HG03354 (cell line): ENCODE measurements around the gene UMODL1.

Source experiments
- ATAC-seq: cut with Tn5 transposase; IDR thresholded peaks from one replicate; pipeline ENCODE4 v1.9.1; 2021; ENCODE audit warnings: mild to moderate bottlenecking; ENCODE audit not compliant: unreplicated experiment, poor library complexity, severe bottlenecking

The UMODL1 gene

DNA sequence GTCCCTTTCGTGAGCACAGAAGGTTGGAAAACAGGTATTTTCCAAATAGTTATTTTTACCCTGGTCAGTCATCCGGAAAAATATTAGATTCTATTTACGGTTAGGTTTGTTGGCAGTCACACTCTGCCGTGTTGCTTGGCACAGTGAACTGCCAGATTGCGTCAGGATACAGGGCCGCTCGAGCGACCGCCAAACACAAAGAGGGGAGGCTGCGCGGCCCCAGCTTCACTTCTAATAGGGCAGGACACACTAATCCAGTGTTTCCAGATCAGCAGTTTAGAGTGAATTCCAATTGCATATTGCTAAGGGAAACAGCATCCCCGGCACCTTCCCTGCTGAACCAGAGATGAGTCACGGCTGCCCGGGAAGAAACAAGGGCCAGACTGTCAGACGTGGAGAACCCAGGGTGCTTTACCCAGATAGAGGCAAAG, 22.9 kb downstream of the UMODL1 start:
- ATAC-seq: no peak

- no peak for ATAC-seq
These were observed 23.7 kb downstream of the UMODL1 start for GRCh38 chr21:42094811-42095210.

GRCh38 chr21:42095581-42095980, 24.5 kb downstream of the UMODL1 start:
- ATAC-seq: no peak

DNA sequence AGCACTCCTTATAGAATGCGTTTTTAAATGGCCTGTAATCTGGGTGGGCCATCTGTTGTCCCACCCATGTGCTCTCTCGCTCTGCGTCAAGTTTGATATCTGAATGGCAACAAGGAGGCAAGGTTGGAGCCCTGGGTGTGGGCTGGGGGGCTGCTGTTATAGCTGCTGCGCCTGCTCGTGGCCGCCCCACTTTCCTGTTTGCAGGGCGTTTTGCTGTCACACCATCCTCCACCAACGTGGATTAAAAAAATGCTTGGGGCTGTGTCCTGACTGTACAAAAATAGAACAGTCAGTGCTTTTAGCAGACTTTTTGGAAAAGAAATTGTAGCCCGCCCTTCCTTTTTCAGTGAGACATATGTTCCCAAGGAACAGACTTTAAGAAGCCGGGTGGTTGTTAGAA, 25.4 kb downstream of the UMODL1 start:
- ATAC-seq: no peak

GRCh38 chr21:42097274-42097673, 26.2 kb downstream of the UMODL1 start:
- no peak for ATAC-seq

- ATAC-seq: no peak
These were observed 26.8 kb downstream of the UMODL1 start for GRCh38 chr21:42097860-42098454.

DNA sequence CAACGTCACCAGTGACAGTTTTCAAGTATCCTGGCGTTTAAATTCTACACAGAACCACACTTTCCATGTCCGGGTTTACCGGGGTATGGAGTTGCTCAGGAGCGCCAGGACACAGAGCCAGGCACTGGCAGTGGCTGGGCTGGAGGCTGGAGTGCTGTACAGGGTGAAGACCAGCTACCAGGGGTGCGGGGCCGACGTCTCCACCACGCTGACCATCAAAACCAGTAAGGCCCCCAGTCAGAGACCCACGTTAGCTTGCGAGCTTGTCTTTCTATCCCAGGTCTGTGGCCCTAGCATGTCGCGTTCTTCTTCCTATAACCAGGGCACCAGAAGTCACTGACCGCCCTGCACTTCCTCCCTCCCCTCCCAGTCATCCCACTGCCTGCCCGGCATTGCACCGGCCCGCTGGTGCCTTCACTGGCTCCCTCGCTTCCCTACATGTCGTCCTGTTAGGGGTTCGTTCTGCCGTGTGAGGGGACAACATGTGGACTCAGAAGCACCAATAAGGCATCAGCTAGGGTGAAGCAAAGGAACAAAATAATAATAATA, 27.9 kb downstream of the UMODL1 start:
- ATAC-seq: no peak

- ATAC-seq: no peak
These were observed 30.1 kb downstream of the UMODL1 start for GRCh38 chr21:42101246-42101645.

DNA sequence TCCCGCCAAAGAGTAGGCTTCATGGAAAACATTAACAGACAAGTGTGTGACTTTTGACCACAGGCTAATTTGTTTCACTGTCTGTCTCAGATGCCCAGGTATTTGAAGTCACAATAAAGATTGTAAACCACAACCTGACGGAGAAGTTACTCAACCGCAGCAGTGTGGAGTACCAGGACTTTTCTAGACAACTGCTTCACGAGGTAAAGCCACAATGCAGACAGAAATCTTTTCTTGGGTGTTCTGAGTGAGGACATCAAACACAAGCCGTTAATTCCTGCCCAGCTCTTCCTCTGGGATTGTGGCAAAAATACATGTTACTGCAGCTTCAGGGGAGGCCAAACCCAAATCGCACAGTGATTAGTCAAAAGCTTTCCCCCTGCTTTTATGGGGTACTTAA, 31.0 kb downstream of the UMODL1 start:
- no peak for ATAC-seq

- no peak for ATAC-seq
These were observed 31.4 kb downstream of the UMODL1 start for GRCh38 chr21:42102526-42102925.

GRCh38 chr21:42102991-42103390, 31.9 kb downstream of the UMODL1 start:
- ATAC-seq: no peak

GRCh38 chr21:42103843-42104242, 32.7 kb downstream of the UMODL1 start:
- no peak for ATAC-seq

- ATAC-seq: no peak
These were observed 34.6 kb downstream of the UMODL1 start for GRCh38 chr21:42105476-42106315.

DNA sequence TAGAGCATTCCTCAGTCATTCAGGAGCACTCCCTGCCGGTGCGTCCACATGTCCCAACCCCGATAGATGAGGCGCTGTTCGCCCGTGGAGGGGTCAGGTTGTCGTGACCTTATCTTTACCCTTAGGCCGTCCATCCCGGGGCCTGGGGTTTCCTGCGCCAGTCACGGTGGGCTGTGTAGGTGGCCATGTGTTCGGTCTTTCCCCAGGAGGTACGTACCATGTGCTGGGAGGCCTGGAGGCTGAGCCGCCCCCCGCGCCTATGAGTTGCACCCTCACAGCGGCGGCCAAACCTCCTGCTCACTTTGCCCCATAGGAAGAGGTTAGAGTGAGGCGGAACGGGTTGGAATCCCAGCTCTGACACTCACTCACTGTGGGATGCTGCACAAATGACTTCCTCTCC, 35.3 kb downstream of the UMODL1 start:
- ATAC-seq: no peak

- ATAC-seq: peak; percentile 9
These were observed 36.2 kb downstream of the UMODL1 start for GRCh38 chr21:42107177-42107880.

GRCh38 chr21:42107881-42108553, 36.9 kb downstream of the UMODL1 start:
- ATAC-seq: peak; percentile 72

DNA sequence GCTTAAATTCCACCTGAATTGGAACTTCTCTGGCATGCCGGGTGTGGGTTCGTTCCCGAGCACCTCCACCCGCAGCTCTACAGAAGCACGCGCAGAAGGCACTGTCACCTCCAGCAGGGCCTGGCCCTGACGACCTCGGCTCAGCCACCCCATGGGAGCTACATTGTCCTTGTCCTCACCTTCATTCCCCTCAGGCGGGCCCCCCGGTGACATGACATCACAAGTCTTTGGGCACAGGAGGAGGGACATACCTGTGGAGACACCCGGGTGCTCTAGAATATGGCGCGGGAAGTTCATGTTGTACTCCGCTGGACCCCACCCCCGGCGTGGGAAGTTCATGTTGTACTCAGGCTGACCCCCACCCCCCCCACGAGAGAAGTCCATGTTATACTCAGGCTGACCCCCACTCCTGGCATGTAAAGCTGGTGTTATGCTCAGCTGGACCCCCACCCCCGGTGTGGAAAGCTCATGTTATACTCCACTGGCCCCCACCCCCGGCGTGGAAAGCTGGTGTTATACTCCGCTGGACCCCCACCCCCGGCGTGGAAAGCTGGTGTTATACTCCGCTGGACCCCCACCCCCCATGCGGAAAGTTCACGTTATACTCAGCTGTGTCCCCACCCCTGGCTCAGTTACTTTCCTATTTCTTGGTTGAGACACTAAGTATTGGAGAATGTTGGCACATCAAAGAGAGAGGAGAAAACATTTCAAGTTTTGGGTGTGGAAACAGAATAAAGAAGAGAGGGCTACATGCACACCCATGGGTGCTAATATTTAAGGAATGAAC, 37.6 kb downstream of the UMODL1 start:
- ATAC-seq: peak; percentile 21

DNA sequence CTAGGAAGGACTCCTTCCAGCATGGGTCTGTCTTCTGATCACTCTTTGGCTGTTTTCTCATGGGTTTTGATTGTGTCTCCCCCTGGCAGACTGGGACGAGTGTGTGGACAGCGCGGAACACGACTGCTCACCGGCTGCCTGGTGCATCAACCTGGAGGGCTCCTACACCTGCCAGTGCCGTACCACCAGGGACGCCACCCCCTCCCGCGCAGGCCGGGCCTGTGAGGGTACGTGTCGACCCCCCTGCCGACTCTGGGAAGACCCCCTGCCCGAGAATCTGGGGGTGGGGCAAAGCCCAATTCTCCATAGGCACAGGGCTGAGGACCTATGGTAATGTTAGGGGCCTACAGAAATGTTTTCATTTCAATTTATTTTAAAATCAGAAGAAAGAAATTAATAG, 38.4 kb downstream of the UMODL1 start:
- no peak for ATAC-seq

DNA sequence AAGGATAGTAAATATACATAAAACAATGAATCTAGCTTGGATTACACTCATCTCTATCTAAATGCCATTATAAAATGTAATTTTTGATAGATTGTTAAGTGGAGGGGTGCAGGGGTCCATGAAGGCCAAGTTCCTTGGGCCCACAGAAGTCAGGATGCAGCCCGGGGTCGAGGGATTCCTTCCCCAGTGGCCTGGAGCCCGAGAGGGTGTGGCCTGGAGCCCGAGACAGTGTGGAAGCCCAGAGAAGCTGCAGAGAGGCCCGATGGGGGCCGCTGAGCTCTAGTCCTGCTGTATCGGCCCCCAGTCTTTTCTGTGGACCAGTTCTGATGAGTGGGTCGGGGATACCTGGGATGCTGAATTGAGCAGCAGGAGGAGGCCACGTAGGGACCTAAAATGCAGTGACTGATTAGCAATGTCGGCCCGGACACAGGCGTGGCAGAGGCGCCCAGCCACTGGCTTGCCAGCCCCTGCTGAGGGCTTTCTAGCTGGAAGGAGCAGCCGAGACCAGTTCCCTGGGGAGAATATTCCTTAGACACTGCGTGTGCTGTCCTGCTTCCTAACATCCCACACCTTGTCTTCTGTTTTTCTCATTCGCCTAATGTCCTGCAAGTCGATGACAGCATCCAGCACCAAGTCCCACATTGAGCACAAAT, 38.9 kb downstream of the UMODL1 start:
- no peak for ATAC-seq
